ENCODE data around the gene CHL1. TPM values are rescaled to one million over a fixed set of nuclear protein-coding genes. Genes with fewer than 3 reads are reported as not detected.

The CHL1 gene
- total and polyA plus RNA-seq, 2 experiments from 2014 or later, result 0.20 TPM; not detected in 1

GRCh38 chr3:418239-418929, 221.8 kb downstream of the CHL1 start:
- Histone ChIP-seq H3K27ac (no peak overlapping the region), H3K4me2 (no peak overlapping the region), H4K20me1 (ENCODE audit: insufficient read depth, poor library complexity, severe bottlenecking) (no peaks in the 10 kb centered on the region), H3K27me3 (no peaks in the 10 kb centered on the region), H3K36me3 (replicated peaks; ENCODE audit: insufficient read depth, low read depth) (no peaks in the 10 kb centered on the region), H3K4me1 (ENCODE audit: insufficient read depth) (no peaks in the 10 kb centered on the region), H3K4me3 (no peak overlapping the region), H3K9me3 (ENCODE audit: low read depth) (no peaks in the 10 kb centered on the region), H2AFZ (no peak overlapping the region), H3K79me2 (no peaks in the 10 kb centered on the region), H3K9me2 (replicated peaks; ENCODE audit: insufficient read depth) (no peaks in the 10 kb centered on the region)
- TF ChIP-seq EZH2phosphoT487 (IDR thresholded peaks at IDR 0.05; ENCODE audit: low read depth, severe bottlenecking, unreplicated experiment) (no peak), CTCF (IDR thresholded peaks at IDR 0.05; ENCODE audit: poor library complexity) (no peak), EZH2 (IDR thresholded peaks at IDR 0.05; ENCODE audit: borderline replicate concordance) (no peak)
- 65% methylated on average over 7 of the region's 7 CpGs for WGBS (ENCODE audit: low lambda C conversion rate, missing lambda C conversion rate)
- DNase-seq (ENCODE audit: low spot score), result no peak

- H3K4me3 ChIP-seq, result no peak overlapping the region
- no peaks in the 10 kb centered on the region for H3K36me3 ChIP-seq (replicated peaks; ENCODE audit: insufficient read depth, low read depth)
- WGBS (ENCODE audit: low lambda C conversion rate, missing lambda C conversion rate), result 88% methylated on average over 5 of the region's 5 CpGs
- no peak for TF ChIP-seq CTCF (IDR thresholded peaks at IDR 0.05; ENCODE audit: poor library complexity)
- no peak for TF ChIP-seq EZH2phosphoT487 (IDR thresholded peaks at IDR 0.05; ENCODE audit: low read depth, severe bottlenecking, unreplicated experiment)
- no peak for TF ChIP-seq EZH2 (IDR thresholded peaks at IDR 0.05; ENCODE audit: borderline replicate concordance)
- H3K27me3 ChIP-seq, result no peaks in the 10 kb centered on the region
- no peaks in the 10 kb centered on the region for H3K9me2 ChIP-seq (replicated peaks; ENCODE audit: insufficient read depth)
- H3K4me1 ChIP-seq (ENCODE audit: insufficient read depth), result no peaks in the 10 kb centered on the region
- no peak overlapping the region for H3K4me2 ChIP-seq
- no peaks in the 10 kb centered on the region for H3K79me2 ChIP-seq
- H2AFZ ChIP-seq, result no peak overlapping the region
- H3K9me3 ChIP-seq (ENCODE audit: low read depth), result no peaks in the 10 kb centered on the region
- H3K27ac ChIP-seq, result no peak overlapping the region
- no peak for DNase-seq (ENCODE audit: low spot score)
- H4K20me1 ChIP-seq (ENCODE audit: insufficient read depth, poor library complexity, severe bottlenecking), result no peaks in the 10 kb centered on the region
Measured at GRCh38 chr3:420584-420983, 224.0 kb downstream of the CHL1 start.

- no peak overlapping the region for H3K4me3 ChIP-seq
- H3K9me3 ChIP-seq (ENCODE audit: low read depth), result no peaks in the 10 kb centered on the region
- H4K20me1 ChIP-seq (ENCODE audit: insufficient read depth, poor library complexity, severe bottlenecking), result no peaks in the 10 kb centered on the region
- no peak overlapping the region for H2AFZ ChIP-seq
- H3K4me1 ChIP-seq (ENCODE audit: insufficient read depth), result peaks cover 5% of the 10 kb centered on the region
- no peaks in the 10 kb centered on the region for H3K36me3 ChIP-seq (replicated peaks; ENCODE audit: insufficient read depth, low read depth)
- no peaks in the 10 kb centered on the region for H3K79me2 ChIP-seq
- no peak overlapping the region for H3K27ac ChIP-seq
- no peak for DNase-seq (ENCODE audit: low spot score)
- no peaks in the 10 kb centered on the region for H3K9me2 ChIP-seq (replicated peaks; ENCODE audit: insufficient read depth)
- TF ChIP-seq CTCF (IDR thresholded peaks at IDR 0.05; ENCODE audit: poor library complexity) (no peak), EZH2phosphoT487 (IDR thresholded peaks at IDR 0.05; ENCODE audit: low read depth, severe bottlenecking, unreplicated experiment) (no peak)
- H3K27me3 ChIP-seq, result no peaks in the 10 kb centered on the region
- WGBS (ENCODE audit: low lambda C conversion rate, missing lambda C conversion rate), result 82% methylated on average over 3 of the region's 3 CpGs
- H3K4me2 ChIP-seq, result no peak overlapping the region
Measured at GRCh38 chr3:425079-425478, 228.5 kb downstream of the CHL1 start.

Data from hepatocyte (in vitro differentiated cells).